Measurements from ENCODE around the gene NECTIN2. TPM values are rescaled to one million over a fixed set of nuclear protein-coding genes. Genes with fewer than 3 reads are reported as not detected.

The NECTIN2 gene
- total and polyA plus RNA-seq, 8 donors, result 1.8 to 160 (median 73.8) TPM

GRCh38 chr19:44894052-44894400, 47.9 kb downstream of the NECTIN2 start:
- Histone ChIP-seq H3K4me3 (no peak overlapping the region), H3K4me1 (peaks cover 20 to 35% (median 27%) of the 10 kb centered on the region in 4 donors), H3K27me3 (no peaks in the 10 kb centered on the region), H3K36me3 (peaks cover 52 to 68% (median 66%) of the 10 kb centered on the region in 4 donors), H3K9me3 (no peaks in the 10 kb centered on the region), H3K27ac (no peak overlapping the region)
- DNase-seq, result no peak
- intact Hi-C loops (cut with DNase I; ENCODE audit: low total_unique reads), result no loop called here
- no peak for TF ChIP-seq POLR2A (IDR thresholded peaks at IDR 0.05)
- no peak for TF ChIP-seq CTCF (IDR thresholded peaks at IDR 0.05)
- no peak for TF ChIP-seq POLR2AphosphoS5 (IDR thresholded peaks at IDR 0.05)
- no peak for TF ChIP-seq EP300 (IDR thresholded peaks at IDR 0.05)
- 87 to 98% (median 96%) methylated on average over 2 to 6 of the region's 6 CpGs for WGBS, 5 donors

GRCh38 chr19:44894946-44895345, 48.8 kb downstream of the NECTIN2 start:
- Histone ChIP-seq H3K9me3 (no peaks in the 10 kb centered on the region), H3K4me3 (no peak overlapping the region), H3K27me3 (no peaks in the 10 kb centered on the region), H3K27ac (no peak overlapping the region), H3K4me1 (peaks cover 14 to 26% (median 19%) of the 10 kb centered on the region in 4 donors), H3K36me3 (peaks cover 52 to 76% (median 75%) of the 10 kb centered on the region in 4 donors)
- intact Hi-C loops (cut with DNase I; ENCODE audit: low total_unique reads), result no loop called here
- WGBS, 5 donors, result 76 to 87% (median 85%) methylated on average over 9 of the region's 9 CpGs
- no peak for DNase-seq
- TF ChIP-seq CTCF (IDR thresholded peaks at IDR 0.05) (no peak), EP300 (IDR thresholded peaks at IDR 0.05) (no peak), POLR2A (IDR thresholded peaks at IDR 0.05) (no peak), POLR2AphosphoS5 (IDR thresholded peaks at IDR 0.05) (no peak)

- no peak for DNase-seq
- Histone ChIP-seq H3K27me3 (no peaks in the 10 kb centered on the region), H3K36me3 (peaks cover 74 to 100% (median 99%) of the 10 kb centered on the region in 4 donors), H3K9me3 (no peaks in the 10 kb centered on the region), H3K4me1 (peaks cover 0 to 9% (median 1%) of the 10 kb centered on the region in 4 donors), H3K4me3 (no peak overlapping the region), H3K27ac (no peak overlapping the region)
- intact Hi-C loops (cut with DNase I; ENCODE audit: low total_unique reads), result no loop called here
- TF ChIP-seq EP300 (IDR thresholded peaks at IDR 0.05) (no peak), POLR2A (IDR thresholded peaks at IDR 0.05) (no peak), CTCF (IDR thresholded peaks at IDR 0.05) (no peak), POLR2AphosphoS5 (IDR thresholded peaks at IDR 0.05) (no peak)
- 85 to 94% (median 90%) methylated on average over 7 to 8 of the region's 8 CpGs for WGBS, 5 donors
These were observed 51.7 kb downstream of the NECTIN2 start for GRCh38 chr19:44897835-44898234.

GRCh38 chr19:44900328-44901244, 54.5 kb downstream of the NECTIN2 start:
- H3K27me3 ChIP-seq, result peaks cover 2 to 19% (median 15%) of the 10 kb centered on the region in 3 donors
- peaks cover 52 to 82% (median 78%) of the 10 kb centered on the region in 4 donors for H3K36me3 ChIP-seq
- peaks cover 12 to 23% (median 17%) of the 10 kb centered on the region in 4 donors for H3K4me1 ChIP-seq
- TF ChIP-seq POLR2A (IDR thresholded peaks at IDR 0.05) (no peak), CTCF (IDR thresholded peaks at IDR 0.05) (no peak), EP300 (IDR thresholded peaks at IDR 0.05) (no peak), POLR2AphosphoS5 (IDR thresholded peaks at IDR 0.05) (no peak)
- H3K9me3 ChIP-seq, result no peaks in the 10 kb centered on the region
- intact Hi-C loops (cut with DNase I; ENCODE audit: low total_unique reads), result loop anchor here (5.0 kb wide), 1 partner anchor 47 kb away; the partner anchor contains the start of gene APOC2
- no peak overlapping the region for H3K27ac ChIP-seq
- DNase-seq, result no peak
- H3K4me3 ChIP-seq, result no peak overlapping the region
- 93 to 95% (median 94%) methylated on average over 8 to 19 of the region's 19 CpGs for WGBS, 5 donors

Data from stomach (tissue), 9 donors.